Lung microvascular endothelial cell (primary cell): ENCODE measurements around the gene RNF186. TPM values are rescaled to one million over a fixed set of nuclear protein-coding genes. Genes with fewer than 3 reads are reported as not detected.
"Not testable (repeated sequence)": the region's sequence is repeated elsewhere in the genome, so short reads cannot be mapped to it uniquely, and the experiment has no call there.

Source experiments
- DNase-seq, 2 donors: peaks; one replicate each; pipeline versions ENCODE4 v3.0.0 to v3.0.0-alpha.2; 2010; ENCODE audit warnings: low read depth in 2 of 2
- total RNA-seq: library from RNA; depleted of rRNA; stranded (reverse); fragments of >200 nt; gene quantifications from 2 replicates; pipeline ENCODE4 v1.2.1, GENCODE V29; 2014

The RNF186 gene
- not detected in 2 replicates for total RNA-seq

- no peak for DNase-seq
Observed at GRCh38 chr1:19814681-19815503, at the start of gene RNF186. TSS of gene RNF186 (minus strand) at chr1:19815283. CDS start at chr1:19815101, 182 bp downstream.

- no peak for DNase-seq
Observed at GRCh38 chr1:19864570-19865160, 49.6 kb upstream of the RNF186 start.

GRCh38 chr1:19862944-19863343 lies 47.9 kb upstream of the RNF186 start:
- DNase-seq, result no peak

- DNase-seq, result no peak
Observed at GRCh38 chr1:19861842-19862530, 46.9 kb upstream of the RNF186 start.

GRCh38 chr1:19861034-19861433 lies 46.0 kb upstream of the RNF186 start:
- peak in 1 of 2 donors; percentile 29 for DNase-seq

GRCh38 chr1:19860418-19860817 lies 45.3 kb upstream of the RNF186 start:
- no peak for DNase-seq

GRCh38 chr1:19859876-19860275 lies 44.8 kb upstream of the RNF186 start:
- peak in 1 of 2 donors; percentile 9 for DNase-seq

- DNase-seq, result peak in 1 of 2 donors; percentile 14
Observed at GRCh38 chr1:19858893-19859292, 43.8 kb upstream of the RNF186 start.

- DNase-seq, result no peak
Observed at GRCh38 chr1:19854866-19855265, 39.8 kb upstream of the RNF186 start.

- DNase-seq, result no peak
Observed at GRCh38 chr1:19852036-19852435, 37.0 kb upstream of the RNF186 start.

- DNase-seq, result no peak
Observed at GRCh38 chr1:19850214-19850613, 35.1 kb upstream of the RNF186 start.

GRCh38 chr1:19849307-19849706 lies 34.2 kb upstream of the RNF186 start:
- not testable (repeated sequence) for DNase-seq

- not testable (repeated sequence) for DNase-seq
Observed at GRCh38 chr1:19847334-19847733, 32.3 kb upstream of the RNF186 start.

- DNase-seq, result no peak
Observed at GRCh38 chr1:19846338-19846737, 31.3 kb upstream of the RNF186 start.

GRCh38 chr1:19845555-19845954 lies 30.5 kb upstream of the RNF186 start:
- no peak for DNase-seq

GRCh38 chr1:19844731-19845495 lies 29.8 kb upstream of the RNF186 start:
- DNase-seq, result peak in 1 of 2 donors; percentile 40

GRCh38 chr1:19840228-19840627 lies 25.1 kb upstream of the RNF186 start:
- peak in 1 of 2 donors; percentile 15 for DNase-seq

GRCh38 chr1:19837866-19838265 lies 22.8 kb upstream of the RNF186 start:
- DNase-seq, result no peak

- DNase-seq, result no peak
Observed at GRCh38 chr1:19835578-19835977, 20.5 kb upstream of the RNF186 start.

GRCh38 chr1:19831441-19831840 lies 16.4 kb upstream of the RNF186 start:
- no peak for DNase-seq

- DNase-seq, result no peak
Observed at GRCh38 chr1:19828546-19828945, 13.5 kb upstream of the RNF186 start.

GRCh38 chr1:19825298-19825697 lies 10.2 kb upstream of the RNF186 start:
- peak in 1 of 2 donors; percentile 18 for DNase-seq
